ENCODE measurements around the gene ROCK2.

- TF ChIP-seq CTCF (conservative IDR thresholded peaks at IDR 0.05) (no peak), EZH2 (IDR thresholded peaks at IDR 0.05; ENCODE audit: low read depth) (no peak)
Observed at GRCh38 chr2:11131166-11131920, 213.1 kb downstream of the ROCK2 start.

Data from PC-9 (cell line).